ENCODE results near the gene CYP11A1.

Gene CYP11A1

DNA sequence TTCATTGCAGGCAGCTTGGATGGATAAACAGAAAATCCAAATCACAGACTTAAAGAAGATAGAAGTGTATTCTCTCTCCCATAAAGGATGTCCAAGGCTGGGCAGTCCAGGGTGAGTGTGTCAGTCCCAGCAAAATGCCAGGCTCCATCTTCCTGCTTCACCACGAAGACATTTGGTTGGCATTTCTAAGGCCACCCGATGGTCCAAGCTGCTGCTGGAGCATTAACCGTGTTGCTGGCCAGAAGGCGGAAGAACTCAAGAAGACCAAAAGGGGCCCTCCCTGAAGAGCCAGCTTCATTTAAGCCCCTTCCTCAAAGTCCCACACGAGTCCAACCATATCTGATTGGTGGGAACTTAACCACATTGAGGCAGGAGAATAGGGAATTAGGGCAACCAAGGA is 3.0 kb upstream of the CYP11A1 start:
- Histone ChIP-seq H3F3A (ENCODE audit: insufficient read depth, low read length) (peaks cover 13% of the 10 kb centered on the region), H3K4me1 (ENCODE audit: low read length) (peaks cover 12% of the 10 kb centered on the region; the same call in 1 of the 2 replicates), H3K27ac (ENCODE audit: low read length) (no peak overlapping the region), H3K4me2 (ENCODE audit: low read depth, low read length) (no peak overlapping the region), H3K9me3 (replicated peaks; ENCODE audit: insufficient read depth, low read length) (no peaks in the 10 kb centered on the region), H3K9ac (ENCODE audit: low read length) (no peak overlapping the region), H3K9me2 (replicated peaks; ENCODE audit: insufficient read depth, low read length) (no peaks in the 10 kb centered on the region), H3K4me3 (ENCODE audit: low read length) (no peak overlapping the region), H3K79me2 (ENCODE audit: low read length) (no peaks in the 10 kb centered on the region), H4K20me1 (ENCODE audit: insufficient read depth, low read length) (no peaks in the 10 kb centered on the region), H2AFZ (ENCODE audit: low read length) (no peak overlapping the region), H3K27me3 (replicated peaks; ENCODE audit: insufficient read depth, low read length) (0 out of 2 replicates have a peak, but pooled peaks cover 4% of the 10 kb centered on the region), H3K36me3 (replicated peaks; ENCODE audit: insufficient read depth, low read length) (no peaks in the 10 kb centered on the region)
- DNase-seq: no peak
- TF ChIP-seq, protein P1, sequence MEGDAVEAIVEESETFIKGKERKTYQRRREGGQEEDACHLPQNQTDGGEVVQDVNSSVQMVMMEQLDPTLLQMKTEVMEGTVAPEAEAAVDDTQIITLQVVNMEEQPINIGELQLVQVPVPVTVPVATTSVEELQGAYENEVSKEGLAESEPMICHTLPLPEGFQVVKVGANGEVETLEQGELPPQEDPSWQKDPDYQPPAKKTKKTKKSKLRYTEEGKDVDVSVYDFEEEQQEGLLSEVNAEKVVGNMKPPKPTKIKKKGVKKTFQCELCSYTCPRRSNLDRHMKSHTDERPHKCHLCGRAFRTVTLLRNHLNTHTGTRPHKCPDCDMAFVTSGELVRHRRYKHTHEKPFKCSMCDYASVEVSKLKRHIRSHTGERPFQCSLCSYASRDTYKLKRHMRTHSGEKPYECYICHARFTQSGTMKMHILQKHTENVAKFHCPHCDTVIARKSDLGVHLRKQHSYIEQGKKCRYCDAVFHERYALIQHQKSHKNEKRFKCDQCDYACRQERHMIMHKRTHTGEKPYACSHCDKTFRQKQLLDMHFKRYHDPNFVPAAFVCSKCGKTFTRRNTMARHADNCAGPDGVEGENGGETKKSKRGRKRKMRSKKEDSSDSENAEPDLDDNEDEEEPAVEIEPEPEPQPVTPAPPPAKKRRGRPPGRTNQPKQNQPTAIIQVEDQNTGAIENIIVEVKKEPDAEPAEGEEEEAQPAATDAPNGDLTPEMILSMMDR (IDR thresholded peaks at IDR 0.05; ENCODE audit: low read length): no peak
- no peak for TF ChIP-seq EZH2phosphoT487 (IDR thresholded peaks at IDR 0.05; ENCODE audit: low read length)
- TF ChIP-seq EZH2 (optimal IDR thresholded peaks at IDR 0.05; ENCODE audit: low read depth, low read length): no peak

DNA sequence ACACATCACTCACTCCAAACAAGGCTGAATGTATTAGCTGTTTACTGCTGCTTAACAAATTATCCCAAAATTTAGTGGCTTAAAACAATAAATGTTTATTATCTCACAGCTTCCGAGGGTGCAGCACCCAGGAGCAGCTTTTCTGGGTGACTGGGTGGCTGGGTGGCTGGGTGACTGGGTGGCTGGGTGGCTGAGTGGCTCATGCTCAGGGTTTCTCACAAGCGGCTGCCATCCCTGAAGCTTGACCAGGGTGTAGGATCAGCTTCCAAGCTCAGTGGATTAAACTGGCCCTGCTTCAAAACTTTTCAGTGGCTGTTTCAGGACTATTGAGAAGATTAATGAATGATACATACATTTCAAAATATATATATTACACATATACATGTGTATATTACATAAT is 2.3 kb upstream of the CYP11A1 start:
- Histone ChIP-seq H4K20me1 (ENCODE audit: insufficient read depth, low read length) (no peaks in the 10 kb centered on the region), H3K9me3 (replicated peaks; ENCODE audit: insufficient read depth, low read length) (no peaks in the 10 kb centered on the region), H2AFZ (ENCODE audit: low read length) (no peak overlapping the region), H3F3A (ENCODE audit: insufficient read depth, low read length) (peaks cover 9% of the 10 kb centered on the region), H3K36me3 (replicated peaks; ENCODE audit: insufficient read depth, low read length) (no peaks in the 10 kb centered on the region), H3K27me3 (replicated peaks; ENCODE audit: insufficient read depth, low read length) (0 out of 2 replicates have a peak, but pooled peaks cover 4% of the 10 kb centered on the region), H3K79me2 (ENCODE audit: low read length) (no peaks in the 10 kb centered on the region), H3K9me2 (replicated peaks; ENCODE audit: insufficient read depth, low read length) (no peaks in the 10 kb centered on the region), H3K4me2 (ENCODE audit: low read depth, low read length) (no peak overlapping the region), H3K4me1 (ENCODE audit: low read length) (peaks cover 9% of the 10 kb centered on the region; the same call in 1 of the 2 replicates), H3K9ac (ENCODE audit: low read length) (no peak overlapping the region), H3K27ac (ENCODE audit: low read length) (no peak overlapping the region), H3K4me3 (ENCODE audit: low read length) (no peak overlapping the region)
- no peak for DNase-seq
- no peak for TF ChIP-seq EZH2phosphoT487 (IDR thresholded peaks at IDR 0.05; ENCODE audit: low read length)
- TF ChIP-seq, protein P1 (IDR thresholded peaks at IDR 0.05; ENCODE audit: low read length): no peak
- TF ChIP-seq EZH2 (optimal IDR thresholded peaks at IDR 0.05; ENCODE audit: low read depth, low read length): no peak

DNA sequence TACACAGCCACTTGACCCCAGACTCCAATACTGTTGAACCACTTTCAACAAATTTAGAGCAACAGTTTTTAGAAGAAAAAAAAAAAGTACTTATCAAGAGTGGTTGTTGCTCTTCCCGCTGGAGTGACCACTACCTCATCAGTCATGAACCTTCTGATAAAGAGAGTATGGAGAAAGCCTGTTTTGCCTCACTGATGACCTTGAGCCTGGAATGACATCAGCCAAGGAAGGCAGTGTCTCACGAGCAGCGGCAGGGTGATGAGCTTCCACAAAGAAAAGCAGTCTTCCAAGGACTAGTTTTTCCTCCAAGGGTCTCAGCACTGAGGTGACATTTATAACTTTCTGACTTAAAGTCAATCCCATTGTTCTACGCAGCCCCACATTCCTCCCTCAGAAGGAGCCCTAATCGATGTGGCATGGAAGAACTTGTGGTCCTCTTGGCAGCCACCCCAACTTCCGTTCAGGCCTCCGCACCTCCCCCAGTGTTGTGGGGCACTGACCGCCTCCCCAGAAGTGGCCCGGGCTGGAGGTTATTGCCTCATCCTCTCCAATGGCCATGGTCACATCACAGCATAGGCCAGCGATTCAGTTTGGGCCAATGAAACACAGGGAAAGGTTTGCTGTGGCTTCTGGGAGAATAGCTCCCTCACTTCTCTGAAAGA is 1.8 kb upstream of the CYP11A1 start:
- Histone ChIP-seq H2AFZ (ENCODE audit: low read length) (no peak overlapping the region), H3K9me2 (replicated peaks; ENCODE audit: insufficient read depth, low read length) (no peaks in the 10 kb centered on the region), H3K27ac (ENCODE audit: low read length) (no peak overlapping the region), H3K27me3 (replicated peaks; ENCODE audit: insufficient read depth, low read length) (0 out of 2 replicates have a peak, but pooled peaks cover 4% of the 10 kb centered on the region), H4K20me1 (ENCODE audit: insufficient read depth, low read length) (no peaks in the 10 kb centered on the region), H3K9me3 (replicated peaks; ENCODE audit: insufficient read depth, low read length) (no peaks in the 10 kb centered on the region), H3F3A (ENCODE audit: insufficient read depth, low read length) (peaks cover 5% of the 10 kb centered on the region; the same call in 1 of the 2 replicates), H3K4me3 (ENCODE audit: low read length) (no peak overlapping the region), H3K9ac (ENCODE audit: low read length) (no peak overlapping the region), H3K4me2 (ENCODE audit: low read depth, low read length) (no peak overlapping the region), H3K36me3 (replicated peaks; ENCODE audit: insufficient read depth, low read length) (no peaks in the 10 kb centered on the region), H3K4me1 (ENCODE audit: low read length) (peaks cover 5% of the 10 kb centered on the region; the same call in 1 of the 2 replicates), H3K79me2 (ENCODE audit: low read length) (no peaks in the 10 kb centered on the region)
- DNase-seq: no peak
- no peak for TF ChIP-seq EZH2phosphoT487 (IDR thresholded peaks at IDR 0.05; ENCODE audit: low read length)
- TF ChIP-seq, protein P1 (IDR thresholded peaks at IDR 0.05; ENCODE audit: low read length): no peak
- TF ChIP-seq EZH2 (optimal IDR thresholded peaks at IDR 0.05; ENCODE audit: low read depth, low read length): no peak

Measured in MM.1S (cell line).